GM12801 (cell line): Measurements from ENCODE around the gene FICD.
A peak's percentile ranks its signal among the peaks of the same experiment; 100 is the strongest.

Source experiments
- TF ChIP-seq, protein P1 (sequence below): IDR thresholded peaks from one replicate; pipeline ENCODE4 v1.5.1; 2011; ENCODE audit warnings: control low read depth; ENCODE audit not compliant: insufficient read length; ENCODE audit errors: extremely low read depth

Gene FICD

GRCh38 chr12:108561852-108562347 lies 46.8 kb downstream of the FICD start:
- TF ChIP-seq, protein P1, sequence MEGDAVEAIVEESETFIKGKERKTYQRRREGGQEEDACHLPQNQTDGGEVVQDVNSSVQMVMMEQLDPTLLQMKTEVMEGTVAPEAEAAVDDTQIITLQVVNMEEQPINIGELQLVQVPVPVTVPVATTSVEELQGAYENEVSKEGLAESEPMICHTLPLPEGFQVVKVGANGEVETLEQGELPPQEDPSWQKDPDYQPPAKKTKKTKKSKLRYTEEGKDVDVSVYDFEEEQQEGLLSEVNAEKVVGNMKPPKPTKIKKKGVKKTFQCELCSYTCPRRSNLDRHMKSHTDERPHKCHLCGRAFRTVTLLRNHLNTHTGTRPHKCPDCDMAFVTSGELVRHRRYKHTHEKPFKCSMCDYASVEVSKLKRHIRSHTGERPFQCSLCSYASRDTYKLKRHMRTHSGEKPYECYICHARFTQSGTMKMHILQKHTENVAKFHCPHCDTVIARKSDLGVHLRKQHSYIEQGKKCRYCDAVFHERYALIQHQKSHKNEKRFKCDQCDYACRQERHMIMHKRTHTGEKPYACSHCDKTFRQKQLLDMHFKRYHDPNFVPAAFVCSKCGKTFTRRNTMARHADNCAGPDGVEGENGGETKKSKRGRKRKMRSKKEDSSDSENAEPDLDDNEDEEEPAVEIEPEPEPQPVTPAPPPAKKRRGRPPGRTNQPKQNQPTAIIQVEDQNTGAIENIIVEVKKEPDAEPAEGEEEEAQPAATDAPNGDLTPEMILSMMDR, result no peak

DNA sequence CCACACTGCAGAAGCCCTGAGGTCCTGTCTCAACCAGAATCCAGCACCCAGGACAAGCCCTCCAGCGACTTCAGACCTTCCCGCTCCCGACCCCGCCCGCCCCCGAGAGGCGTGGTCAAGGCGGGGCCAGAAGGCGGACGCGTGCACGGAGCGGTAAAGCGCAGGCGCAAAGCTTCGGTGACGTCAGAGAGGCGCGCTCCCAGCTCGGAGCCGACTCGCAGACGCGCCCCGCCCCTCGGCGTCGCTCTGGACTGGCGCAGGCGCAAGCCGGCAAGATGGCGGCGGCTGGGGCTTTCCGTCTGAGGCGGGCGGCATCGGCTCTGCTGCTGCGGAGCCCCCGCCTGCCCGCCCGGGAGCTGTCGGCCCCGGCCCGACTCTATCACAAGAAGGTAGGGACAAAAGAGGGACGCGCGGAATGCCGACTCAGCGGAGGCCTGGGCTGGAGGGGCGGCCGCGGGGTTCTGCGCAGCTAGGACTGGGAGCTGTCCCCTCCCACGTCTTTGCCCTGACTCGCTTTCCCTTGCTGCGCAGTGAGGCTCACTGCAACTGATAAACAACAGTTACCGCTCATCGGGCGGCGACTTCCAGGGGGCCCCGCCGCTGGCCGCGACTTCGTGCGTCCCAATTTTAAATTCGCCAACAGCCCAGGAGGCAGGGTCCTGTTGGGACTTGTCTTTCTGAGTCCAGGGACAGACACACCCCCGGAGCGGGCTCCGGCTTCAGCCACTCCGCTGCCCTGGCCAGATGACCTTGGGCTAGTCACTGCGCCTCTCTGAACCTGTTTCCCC lies 47.5 kb downstream of the FICD start, which contains the start of gene ISCU:
ISCU (plus strand) TSS at position 249 of the 788 bp plus-strand sequence; CDS start at position 276, 27 bp downstream.
- TF ChIP-seq, protein P1, result no peak

DNA sequence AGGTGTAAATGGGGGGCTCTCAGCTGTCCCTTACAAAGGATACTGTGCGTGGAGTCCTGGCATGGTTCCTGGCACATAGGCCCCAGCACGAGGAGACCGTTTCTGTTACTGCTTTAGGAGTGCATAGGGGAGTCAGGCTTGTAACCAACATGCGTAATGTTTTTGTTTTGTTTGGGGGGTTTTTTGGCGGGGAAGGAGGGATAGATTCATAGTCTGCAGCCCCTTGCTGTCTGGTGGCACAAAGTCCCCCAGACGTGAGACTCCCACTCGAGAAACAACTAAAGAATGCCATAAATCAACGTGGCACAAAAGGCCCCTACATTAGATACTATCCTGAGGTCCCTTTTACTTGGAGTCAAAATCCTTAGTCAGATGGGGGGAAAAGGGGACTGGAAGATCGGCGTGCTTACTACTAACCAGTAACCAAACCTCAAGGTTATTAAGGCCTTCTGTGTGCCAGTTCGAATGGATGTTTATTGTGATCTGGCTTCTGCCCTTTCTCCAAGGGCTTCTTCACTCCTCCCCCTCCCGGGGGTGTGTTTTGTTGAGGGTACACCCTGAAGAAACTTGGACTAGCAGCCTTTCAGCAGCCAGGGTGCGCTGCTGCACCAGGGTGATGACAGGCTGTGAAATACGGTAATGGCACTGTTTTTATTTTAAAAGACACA lies 48.2 kb downstream of the FICD start:
- TF ChIP-seq, protein P1, result peak; percentile 92

DNA sequence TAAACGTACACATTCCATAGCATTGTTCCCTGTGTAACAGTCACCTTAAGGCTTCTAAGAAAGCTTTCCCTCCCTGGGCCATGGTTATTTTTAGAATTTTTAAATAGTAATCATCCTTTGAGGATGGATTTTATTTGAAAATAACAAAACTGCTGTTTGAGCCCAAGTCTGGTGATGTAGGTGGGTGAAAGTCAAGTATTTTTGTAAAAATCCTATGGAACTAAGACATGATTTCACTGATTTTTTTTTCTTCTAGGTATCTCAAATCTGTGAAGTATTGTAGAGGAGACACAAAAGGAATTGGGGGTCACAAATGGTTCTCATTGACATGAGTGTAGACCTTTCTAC lies 48.7 kb downstream of the FICD start:
- TF ChIP-seq, protein P1, result no peak

DNA sequence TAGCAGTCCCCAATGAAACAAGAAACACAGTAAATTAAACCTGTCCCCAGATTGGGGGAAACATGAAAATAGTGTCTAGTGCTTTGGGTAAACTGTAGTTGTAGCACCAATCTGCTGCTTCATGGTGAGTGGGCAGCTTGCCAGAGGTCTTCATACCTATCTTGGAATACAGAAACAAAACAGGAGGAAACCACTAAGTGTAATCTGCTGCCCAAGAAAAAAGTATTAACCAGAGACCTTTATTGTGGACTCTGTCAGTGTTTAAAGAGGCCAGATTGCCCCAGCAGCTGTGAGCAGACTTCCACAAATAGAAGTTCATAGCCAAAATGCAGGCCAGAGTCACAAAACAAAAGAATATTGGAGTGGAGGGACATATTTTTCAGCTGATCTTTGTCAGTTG lies 49.6 kb downstream of the FICD start:
- TF ChIP-seq, protein P1, result no peak

GRCh38 chr12:108565146-108565545 lies 50.1 kb downstream of the FICD start:
- TF ChIP-seq, protein P1, result no peak

GRCh38 chr12:108565976-108566375 lies 50.9 kb downstream of the FICD start:
- TF ChIP-seq, protein P1, result no peak
